ENCODE measurements around the gene ASIC2.

ASIC2 gene

DNA sequence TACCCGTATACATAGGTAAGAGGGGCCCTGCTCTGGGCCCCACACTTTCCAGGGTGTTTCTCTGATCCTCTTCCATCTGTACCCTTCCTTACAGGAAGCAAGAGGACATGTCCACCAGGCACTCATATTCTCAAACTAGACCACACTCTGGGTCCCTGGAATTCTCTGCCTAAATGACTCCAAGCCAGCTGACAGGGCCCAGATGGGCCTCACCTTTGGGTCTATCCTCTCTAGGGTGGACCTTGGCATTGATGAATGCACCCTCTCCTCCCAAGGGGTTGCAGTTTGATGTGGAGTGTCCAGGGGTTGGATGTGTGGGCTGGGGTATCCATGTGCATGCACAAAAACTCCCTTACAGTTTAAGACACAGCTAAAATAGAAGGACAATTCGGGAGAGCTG, 95.8 kb downstream of the ASIC2 start:
- no peak for DNase-seq (ENCODE audit: low spot score)
- H3K36me3 ChIP-seq (replicated peaks in 1 of 2; ENCODE audit: control insufficient read depth in 2 of 2, insufficient read depth in 2 of 2, low read length in 2 of 2), result no peaks in the 10 kb centered on the region
- H3K18ac ChIP-seq (ENCODE audit: low read length), result no peak overlapping the region
- H3K4me3 ChIP-seq (ENCODE audit: low read length in 2 of 2), result no peak overlapping the region
- H2BK12ac ChIP-seq (ENCODE audit: low read length), result no peak overlapping the region
- H2BK15ac ChIP-seq (ENCODE audit: low read length), result no peak overlapping the region
- no peak overlapping the region for H3K4ac ChIP-seq (ENCODE audit: low read length)
- no peak overlapping the region for H3K14ac ChIP-seq (ENCODE audit: low read length)
- peaks cover 0 to 5% of the 10 kb centered on the region in 2 donors for H3K4me1 ChIP-seq (ENCODE audit: control insufficient read depth in 2 of 2, insufficient read depth in 1 of 2, low read depth in 1 of 2, low read length in 2 of 2)
- no peak overlapping the region for H4K91ac ChIP-seq (ENCODE audit: low read depth, low read length, poor library complexity)
- no peak overlapping the region for H2BK5ac ChIP-seq (ENCODE audit: low read length)
- H4K8ac ChIP-seq (ENCODE audit: low read depth, low read length), result no peak overlapping the region
- H3K23ac ChIP-seq (ENCODE audit: low read depth, low read length, poor library complexity), result no peak overlapping the region
- H3K79me1 ChIP-seq (ENCODE audit: low read depth, low read length), result no peaks in the 10 kb centered on the region
- no peak overlapping the region for H3K9ac ChIP-seq (ENCODE audit: low read depth, low read length, poor library complexity)
- no peak overlapping the region for H2BK120ac ChIP-seq (ENCODE audit: low read depth, low read length)
- H3K4me2 ChIP-seq (ENCODE audit: insufficient read depth, low read length, poor library complexity, severe bottlenecking), result no peak overlapping the region
- no peak overlapping the region for H2AK5ac ChIP-seq (ENCODE audit: low read depth, low read length)
- no CpG with 5 or more reads among the region's 2 CpGs for WGBS, 2 donors (ENCODE audit: extremely low coverage in 2 of 2, insufficient read length in 2 of 2, insufficient replicate concordance in 1 of 2)
- no peaks in the 10 kb centered on the region for H3K9me3 ChIP-seq (replicated peaks in 1 of 2; ENCODE audit: control insufficient read depth in 2 of 2, insufficient read depth in 1 of 2, low read depth in 1 of 2, low read length in 2 of 2)
- no peak overlapping the region for H2AFZ ChIP-seq (ENCODE audit: low read length)
- no peak overlapping the region for H3K27ac ChIP-seq (replicated peaks; ENCODE audit: low read length)
- H3K27me3 ChIP-seq (ENCODE audit: control insufficient read depth in 3 of 3, insufficient read depth in 3 of 3, low read depth in 1 of 3, low read length in 3 of 3), result peaks cover 0 to 4% (median 0%) of the 10 kb centered on the region in 3 experiments

DNA sequence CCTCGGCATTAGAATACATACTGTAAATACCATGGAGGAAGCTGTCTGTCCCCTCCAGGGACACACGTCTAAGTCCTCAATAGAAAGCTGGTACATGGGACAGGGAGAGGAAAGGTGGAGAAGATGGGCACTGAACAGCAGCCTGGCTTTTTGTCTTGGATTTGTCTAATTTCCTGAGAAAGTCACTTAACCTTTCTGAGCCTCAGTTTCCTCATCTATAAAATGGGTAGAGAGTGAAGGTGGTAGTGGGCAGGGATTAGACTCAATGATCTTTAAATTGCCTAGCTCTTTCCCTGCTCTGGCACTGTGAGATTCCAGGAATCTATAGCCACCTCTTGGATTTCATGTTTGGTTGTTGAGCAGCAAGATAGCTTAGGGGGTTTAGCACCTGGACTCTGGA, 96.2 kb downstream of the ASIC2 start:
- no peak overlapping the region for H3K4me2 ChIP-seq (ENCODE audit: insufficient read depth, low read length, poor library complexity, severe bottlenecking)
- H4K8ac ChIP-seq (ENCODE audit: low read depth, low read length), result no peak overlapping the region
- no peak overlapping the region for H3K27ac ChIP-seq (replicated peaks; ENCODE audit: low read length)
- no peak overlapping the region for H2AFZ ChIP-seq (ENCODE audit: low read length)
- no peak overlapping the region for H2BK12ac ChIP-seq (ENCODE audit: low read length)
- DNase-seq (ENCODE audit: low spot score), result no peak
- peaks cover 0 to 4% (median 0%) of the 10 kb centered on the region in 3 experiments for H3K27me3 ChIP-seq (ENCODE audit: control insufficient read depth in 3 of 3, insufficient read depth in 3 of 3, low read depth in 1 of 3, low read length in 3 of 3)
- no peak overlapping the region for H2BK15ac ChIP-seq (ENCODE audit: low read length)
- H3K36me3 ChIP-seq (replicated peaks in 1 of 2; ENCODE audit: control insufficient read depth in 2 of 2, insufficient read depth in 2 of 2, low read length in 2 of 2), result no peaks in the 10 kb centered on the region
- no peak overlapping the region for H3K4me3 ChIP-seq (ENCODE audit: low read length in 2 of 2)
- peaks cover 0 to 3% of the 10 kb centered on the region in 2 donors for H3K4me1 ChIP-seq (ENCODE audit: control insufficient read depth in 2 of 2, insufficient read depth in 1 of 2, low read depth in 1 of 2, low read length in 2 of 2)
- no peak overlapping the region for H3K14ac ChIP-seq (ENCODE audit: low read length)
- H3K9ac ChIP-seq (ENCODE audit: low read depth, low read length, poor library complexity), result no peak overlapping the region
- no peak overlapping the region for H3K4ac ChIP-seq (ENCODE audit: low read length)
- no peak overlapping the region for H2BK120ac ChIP-seq (ENCODE audit: low read depth, low read length)
- WGBS, 2 donors (ENCODE audit: extremely low coverage in 2 of 2, insufficient read length in 2 of 2, insufficient replicate concordance in 1 of 2), result no CpG with 5 or more reads among the region's 2 CpGs
- no peak overlapping the region for H3K23ac ChIP-seq (ENCODE audit: low read depth, low read length, poor library complexity)
- H3K18ac ChIP-seq (ENCODE audit: low read length), result no peak overlapping the region
- H4K91ac ChIP-seq (ENCODE audit: low read depth, low read length, poor library complexity), result no peak overlapping the region
- no peak overlapping the region for H2BK5ac ChIP-seq (ENCODE audit: low read length)
- no peaks in the 10 kb centered on the region for H3K9me3 ChIP-seq (replicated peaks in 1 of 2; ENCODE audit: control insufficient read depth in 2 of 2, insufficient read depth in 1 of 2, low read depth in 1 of 2, low read length in 2 of 2)
- no peak overlapping the region for H2AK5ac ChIP-seq (ENCODE audit: low read depth, low read length)
- no peaks in the 10 kb centered on the region for H3K79me1 ChIP-seq (ENCODE audit: low read depth, low read length)

DNA sequence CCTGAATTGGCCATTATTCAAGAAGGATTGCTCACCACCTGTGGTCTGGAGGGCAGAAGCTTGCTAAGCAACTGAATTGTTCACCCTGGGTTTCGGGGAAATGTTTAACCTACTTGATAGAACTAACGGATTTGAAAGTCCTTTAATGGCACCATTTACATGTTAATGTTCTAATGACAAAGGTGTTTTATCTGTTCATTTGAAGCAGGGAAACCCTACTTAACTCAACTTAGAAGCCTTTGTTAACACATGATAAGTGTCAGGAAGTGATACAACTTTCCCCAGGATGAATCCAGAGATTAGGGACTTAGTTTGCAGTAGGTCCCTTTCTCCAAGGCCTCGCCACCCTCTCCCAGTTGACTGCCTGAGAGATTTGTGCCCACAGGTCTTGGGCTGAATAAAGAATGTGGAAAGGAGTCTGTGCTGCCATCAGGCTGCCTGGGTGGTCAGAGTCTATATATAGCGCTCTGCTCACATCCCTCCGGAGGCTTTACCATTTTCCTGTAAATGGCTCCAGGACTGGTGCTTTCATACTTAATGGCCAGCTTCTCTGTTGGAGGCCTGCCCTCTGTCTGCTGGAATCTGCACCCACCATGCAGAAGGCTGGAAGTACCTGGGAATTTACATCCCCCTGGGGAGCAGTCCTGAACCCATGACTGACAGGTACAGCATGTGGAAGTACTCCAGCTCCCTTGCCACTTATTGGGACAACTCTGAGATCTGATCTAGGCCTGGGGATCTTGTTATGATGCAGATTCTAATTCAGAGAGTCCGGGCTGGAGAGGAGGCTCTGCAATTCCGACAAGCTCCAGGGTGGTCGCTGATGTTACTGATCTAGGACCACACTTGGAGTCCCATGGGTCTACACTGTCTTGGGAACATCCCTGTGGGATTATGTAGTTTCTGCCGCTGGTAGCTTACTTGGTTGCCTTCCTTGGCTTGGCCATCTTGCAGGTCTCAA, 99.9 kb downstream of the ASIC2 start:
- H2BK15ac ChIP-seq (ENCODE audit: low read length), result no peak overlapping the region
- H3K23ac ChIP-seq (ENCODE audit: low read depth, low read length, poor library complexity), result no peak overlapping the region
- no peak overlapping the region for H2BK120ac ChIP-seq (ENCODE audit: low read depth, low read length)
- H4K91ac ChIP-seq (ENCODE audit: low read depth, low read length, poor library complexity), result no peak overlapping the region
- no peak overlapping the region for H4K8ac ChIP-seq (ENCODE audit: low read depth, low read length)
- H2BK12ac ChIP-seq (ENCODE audit: low read length), result no peak overlapping the region
- no peaks in the 10 kb centered on the region for H3K36me3 ChIP-seq (replicated peaks in 1 of 2; ENCODE audit: control insufficient read depth in 2 of 2, insufficient read depth in 2 of 2, low read length in 2 of 2)
- no peak for DNase-seq (ENCODE audit: low spot score)
- H3K27ac ChIP-seq (replicated peaks; ENCODE audit: low read length), result no peak overlapping the region
- peaks cover 0 to 9% (median 0%) of the 10 kb centered on the region in 3 experiments for H3K27me3 ChIP-seq (ENCODE audit: control insufficient read depth in 3 of 3, insufficient read depth in 3 of 3, low read depth in 1 of 3, low read length in 3 of 3)
- H3K9me3 ChIP-seq (replicated peaks in 1 of 2; ENCODE audit: control insufficient read depth in 2 of 2, insufficient read depth in 1 of 2, low read depth in 1 of 2, low read length in 2 of 2), result no peaks in the 10 kb centered on the region
- H2AK5ac ChIP-seq (ENCODE audit: low read depth, low read length), result no peak overlapping the region
- no peak overlapping the region for H2AFZ ChIP-seq (ENCODE audit: low read length)
- H3K79me1 ChIP-seq (ENCODE audit: low read depth, low read length), result no peaks in the 10 kb centered on the region
- no peak overlapping the region for H3K4me3 ChIP-seq (ENCODE audit: low read length in 2 of 2)
- no peak overlapping the region for H3K14ac ChIP-seq (ENCODE audit: low read length)
- no peak overlapping the region for H3K18ac ChIP-seq (ENCODE audit: low read length)
- H2BK5ac ChIP-seq (ENCODE audit: low read length), result no peak overlapping the region
- peaks cover 0 to 3% of the 10 kb centered on the region in 2 donors for H3K4me1 ChIP-seq (ENCODE audit: control insufficient read depth in 2 of 2, insufficient read depth in 1 of 2, low read depth in 1 of 2, low read length in 2 of 2)
- H3K9ac ChIP-seq (ENCODE audit: low read depth, low read length, poor library complexity), result no peak overlapping the region
- H3K4me2 ChIP-seq (ENCODE audit: insufficient read depth, low read length, poor library complexity, severe bottlenecking), result no peak overlapping the region
- WGBS, 2 donors (ENCODE audit: extremely low coverage in 2 of 2, insufficient read length in 2 of 2, insufficient replicate concordance in 1 of 2), result no CpG with 5 or more reads among the region's 9 CpGs
- H3K4ac ChIP-seq (ENCODE audit: low read length), result no peak overlapping the region

DNA sequence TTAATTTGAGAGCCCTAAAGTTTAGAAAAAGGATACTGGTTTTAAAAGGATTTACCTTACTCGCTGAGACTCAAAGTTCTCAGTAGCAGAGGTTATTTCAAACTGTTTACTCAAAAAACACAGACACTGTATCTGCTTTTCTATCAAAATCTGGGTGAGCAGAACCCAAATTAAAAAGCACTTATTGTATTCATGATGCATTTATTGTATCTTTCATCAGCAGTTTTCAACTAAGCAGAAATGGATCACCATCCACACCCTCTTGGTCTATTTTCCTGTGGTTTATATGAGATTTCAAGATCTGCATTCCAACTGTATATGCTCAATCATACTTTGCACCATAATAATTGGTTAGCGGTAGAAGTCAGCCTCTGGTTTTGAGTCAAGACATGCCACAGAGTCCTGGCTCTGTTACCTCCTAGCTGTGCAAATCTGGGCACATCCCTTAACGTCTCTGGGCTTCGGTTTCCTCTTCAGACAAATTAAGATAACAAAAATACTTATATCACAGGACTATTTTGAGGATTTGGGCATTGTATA, 109.5 kb downstream of the ASIC2 start:
- Histone ChIP-seq H2BK5ac (ENCODE audit: low read length) (no peak overlapping the region), H3K23ac (ENCODE audit: low read depth, low read length, poor library complexity) (no peak overlapping the region), H3K79me1 (ENCODE audit: low read depth, low read length) (no peaks in the 10 kb centered on the region), H3K4ac (ENCODE audit: low read length) (no peak overlapping the region), H3K9me3 (replicated peaks in 1 of 2; ENCODE audit: control insufficient read depth in 2 of 2, insufficient read depth in 1 of 2, low read depth in 1 of 2, low read length in 2 of 2) (no peaks in the 10 kb centered on the region), H3K27ac (replicated peaks; ENCODE audit: low read length) (no peak overlapping the region), H2AK5ac (ENCODE audit: low read depth, low read length) (no peak overlapping the region), H3K18ac (ENCODE audit: low read length) (no peak overlapping the region), H3K14ac (ENCODE audit: low read length) (no peak overlapping the region), H4K8ac (ENCODE audit: low read depth, low read length) (no peak overlapping the region), H3K4me1 (ENCODE audit: control insufficient read depth in 2 of 2, insufficient read depth in 1 of 2, low read depth in 1 of 2, low read length in 2 of 2) (no peaks in the 10 kb centered on the region), H2AFZ (ENCODE audit: low read length) (no peak overlapping the region), H4K91ac (ENCODE audit: low read depth, low read length, poor library complexity) (no peak overlapping the region), H3K27me3 (ENCODE audit: control insufficient read depth in 3 of 3, insufficient read depth in 3 of 3, low read depth in 1 of 3, low read length in 3 of 3) (peaks cover 0 to 7% (median 0%) of the 10 kb centered on the region in 3 experiments), H3K4me3 (ENCODE audit: low read length in 2 of 2) (no peak overlapping the region), H2BK15ac (ENCODE audit: low read length) (no peak overlapping the region), H3K9ac (ENCODE audit: low read depth, low read length, poor library complexity) (no peak overlapping the region), H3K36me3 (replicated peaks in 1 of 2; ENCODE audit: control insufficient read depth in 2 of 2, insufficient read depth in 2 of 2, low read length in 2 of 2) (no peaks in the 10 kb centered on the region), H2BK12ac (ENCODE audit: low read length) (no peak overlapping the region), H2BK120ac (ENCODE audit: low read depth, low read length) (no peak overlapping the region), H3K4me2 (ENCODE audit: insufficient read depth, low read length, poor library complexity, severe bottlenecking) (no peak overlapping the region)
- DNase-seq (ENCODE audit: low spot score), result no peak
- no CpG with 5 or more reads among the region's 4 CpGs for WGBS, 2 donors (ENCODE audit: extremely low coverage in 2 of 2, insufficient read length in 2 of 2, insufficient replicate concordance in 1 of 2)

Measured in neuronal stem cell (in vitro differentiated cells).